Gastrocnemius medialis (tissue), 4 donors: ENCODE measurements around the gene CDK14. TPM values are rescaled to one million over a fixed set of nuclear protein-coding genes. Genes with fewer than 3 reads are reported as not detected.

Source experiments
- ATAC-seq, 2 donors: fragments of 150-250 bp; one replicate each; pipeline ENCODE4 v1.9.1; 2016
- DNase-seq, 2 donors: peaks; one replicate each; pipeline ENCODE4 v3.0.0-alpha.2; 2019
- H3K27ac ChIP-seq, 4 donors: fragments of 200-600 bp; sonication (generic); 1 replicate in 1 of 4; 2 replicates in 3 of 4; pipeline ENCODE4 v1.5.1; 2016 to 2018; ENCODE audit warnings: mild to moderate bottlenecking in 2 of 4, moderate library complexity in 1 of 4
- H3K27me3 ChIP-seq, 3 donors: fragments of 200-600 bp; sonication (generic) in 2 of 3; 1 replicate in 1 of 3; 2 replicates in 2 of 3; pipeline versions ENCODE4 v1.5.1 to v1.6.0; 2016 to 2019; ENCODE audit warnings: mild to moderate bottlenecking in 1 of 3, moderate library complexity in 1 of 3
- H3K36me3 ChIP-seq, 2 donors: fragments of 200-600 bp; sonication (generic) in 1 of 2; one replicate each; pipeline ENCODE4 v1.5.1; 2017 to 2018
- H3K4me1 ChIP-seq, 2 donors: fragments of 200-600 bp; sonication (generic) in 1 of 2; one replicate each; pipeline ENCODE4 v1.5.1; 2016 to 2017; ENCODE audit warnings: mild to moderate bottlenecking in 2 of 2
- H3K4me3 ChIP-seq, 4 donors: fragments of 200-600 bp; sonication (generic) in 3 of 4; 1 replicate in 1 of 4; 2 replicates in 3 of 4; pipeline ENCODE4 v1.5.1; 2016 to 2019; ENCODE audit warnings: mild to moderate bottlenecking in 2 of 4
- H3K9me3 ChIP-seq, 3 donors: fragments of 200-600 bp; sonication (generic) in 2 of 3; 1 replicate in 1 of 3; 2 replicates in 2 of 3; pipeline ENCODE4 v1.5.1; 2016 to 2019
- POLR2A ChIP-seq, 2 donors: fragments of 450-650 bp; IDR thresholded peaks; one replicate each; pipeline ENCODE4 v1.6.1; 2017; ENCODE audit warnings: antibody characterized with exemption in 2 of 2, mild to moderate bottlenecking in 2 of 2, moderate library complexity in 2 of 2
- in situ Hi-C, 4 donors: fragments of 200-750 bp; cut with MboI; loops; one replicate each; pipeline versions ENCODE4 v1.15.0 to v1.8.0; 2017; ENCODE audit warnings: low sequenced_read_pairs in 4 of 4
- intact Hi-C: fragments of 100-400 bp; cut with DNase I; formaldehyde crosslinking; loops from one replicate; pipeline ENCODE4 v1.15.1; 2023; ENCODE audit warnings: low total_unique reads
- total RNA-seq, 4 donors: library from RNA; depleted of rRNA; stranded (reverse); fragments of >200 nt; gene quantifications; one replicate each; pipeline versions ENCODE4 v1.1.0 to v1.2.3, GENCODE V29; 2016
- TF ChIP-seq, protein P1 (sequence below), 5 experiments: fragments of 450-650 bp in 3 of 5; fragments of 200-600 bp in 2 of 5; sonication (generic) in 2 of 5; IDR thresholded peaks in 4 of 5; conservative IDR thresholded peaks in 1 of 5; 1 replicate in 4 of 5; 2 replicates in 1 of 5; pipeline ENCODE4 v1.5.1; 2016 to 2019; ENCODE audit warnings: antibody characterized with exemption in 5 of 5, mild to moderate bottlenecking in 3 of 5, moderate library complexity in 3 of 5

CDK14 gene
- total RNA-seq, 4 donors from 2014 or later, result 3.9 to 8.6 (median 7.3) TPM

DNA sequence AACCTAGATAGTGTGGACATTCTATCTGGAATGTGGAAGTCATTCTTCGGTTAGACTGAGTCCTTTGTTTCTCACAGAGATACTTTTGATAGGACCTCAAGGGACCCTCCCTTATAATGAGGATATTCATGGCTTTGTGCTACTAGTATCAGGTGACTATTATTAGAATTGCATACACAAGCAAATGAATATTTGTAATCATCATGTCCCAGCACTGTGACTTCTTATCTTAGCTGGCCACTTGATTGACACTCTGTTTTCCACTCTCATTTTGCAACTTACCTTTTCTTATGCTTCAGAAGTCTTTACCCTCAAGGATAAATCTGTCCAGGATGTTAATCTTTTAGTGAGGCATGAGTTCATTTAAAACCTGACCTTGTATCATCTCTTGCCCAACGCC, 399.9 kb downstream of the CDK14 start:
- no peak for ATAC-seq
- Histone ChIP-seq H3K9me3 (no peaks in the 10 kb centered on the region), H3K4me1 (no peaks in the 10 kb centered on the region), H3K27ac (no peak overlapping the region), H3K27me3 (no peaks in the 10 kb centered on the region), H3K4me3 (no peak overlapping the region), H3K36me3 (no peaks in the 10 kb centered on the region)
- no peak for DNase-seq
- intact Hi-C loops (no loop called here), in situ Hi-C loops (no loop called here)
- TF ChIP-seq, protein P1, sequence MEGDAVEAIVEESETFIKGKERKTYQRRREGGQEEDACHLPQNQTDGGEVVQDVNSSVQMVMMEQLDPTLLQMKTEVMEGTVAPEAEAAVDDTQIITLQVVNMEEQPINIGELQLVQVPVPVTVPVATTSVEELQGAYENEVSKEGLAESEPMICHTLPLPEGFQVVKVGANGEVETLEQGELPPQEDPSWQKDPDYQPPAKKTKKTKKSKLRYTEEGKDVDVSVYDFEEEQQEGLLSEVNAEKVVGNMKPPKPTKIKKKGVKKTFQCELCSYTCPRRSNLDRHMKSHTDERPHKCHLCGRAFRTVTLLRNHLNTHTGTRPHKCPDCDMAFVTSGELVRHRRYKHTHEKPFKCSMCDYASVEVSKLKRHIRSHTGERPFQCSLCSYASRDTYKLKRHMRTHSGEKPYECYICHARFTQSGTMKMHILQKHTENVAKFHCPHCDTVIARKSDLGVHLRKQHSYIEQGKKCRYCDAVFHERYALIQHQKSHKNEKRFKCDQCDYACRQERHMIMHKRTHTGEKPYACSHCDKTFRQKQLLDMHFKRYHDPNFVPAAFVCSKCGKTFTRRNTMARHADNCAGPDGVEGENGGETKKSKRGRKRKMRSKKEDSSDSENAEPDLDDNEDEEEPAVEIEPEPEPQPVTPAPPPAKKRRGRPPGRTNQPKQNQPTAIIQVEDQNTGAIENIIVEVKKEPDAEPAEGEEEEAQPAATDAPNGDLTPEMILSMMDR (IDR thresholded peaks at IDR 0.05 in 4 of 5, conservative IDR thresholded peaks at IDR 0.05 in 1 of 5), result no peak
- TF ChIP-seq POLR2A (IDR thresholded peaks at IDR 0.05), result no peak

DNA sequence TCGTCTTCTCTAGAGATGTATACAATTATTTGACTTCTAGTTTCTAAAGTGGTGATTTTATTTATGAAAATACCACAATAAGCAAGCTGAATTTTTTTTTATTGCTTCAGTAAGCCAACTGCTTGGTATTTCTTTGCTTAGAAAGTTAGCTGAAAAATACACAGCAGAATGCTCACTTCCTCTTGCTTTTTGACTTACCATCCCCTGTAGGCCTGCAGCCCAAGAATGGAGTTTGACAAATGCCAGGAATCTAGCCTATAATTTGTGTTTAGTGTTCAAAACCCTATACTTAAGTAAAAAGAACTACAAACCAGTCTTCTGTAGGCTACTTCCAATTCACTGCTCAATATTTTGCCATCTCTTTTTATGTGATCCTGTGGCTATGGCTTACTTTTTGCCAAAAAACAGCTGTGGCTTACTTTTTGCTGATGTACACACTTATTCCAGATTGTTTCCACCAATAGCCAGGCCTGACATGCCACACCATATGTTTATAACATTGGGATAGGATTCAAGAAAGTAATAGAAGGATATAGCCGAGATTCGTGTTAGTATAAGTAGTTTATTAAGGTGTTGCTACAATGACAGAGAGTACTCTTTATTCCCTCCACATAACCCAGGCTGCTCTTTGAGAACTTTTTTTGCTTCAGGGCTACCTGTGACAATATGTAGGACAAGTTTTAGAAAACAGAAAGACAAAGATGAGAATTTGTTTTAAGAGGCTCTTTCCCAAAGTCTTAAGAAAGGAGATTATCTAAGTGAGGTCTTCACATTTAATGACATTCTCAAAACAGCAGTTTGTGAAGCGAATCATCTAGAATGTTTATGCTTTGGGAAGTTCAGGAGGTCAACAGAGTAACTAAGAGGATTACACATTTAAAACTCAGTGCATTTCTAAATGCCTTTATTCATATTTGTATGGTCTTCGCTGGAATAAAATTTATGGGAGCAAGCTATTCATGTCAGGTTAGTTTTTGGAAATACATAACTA, 404.2 kb downstream of the CDK14 start:
- intact Hi-C loops, result no loop called here
- H3K9me3 ChIP-seq, result no peaks in the 10 kb centered on the region
- in situ Hi-C loops, result no loop called here
- no peak overlapping the region for H3K27ac ChIP-seq
- no peaks in the 10 kb centered on the region for H3K4me1 ChIP-seq
- TF ChIP-seq, protein P1 (IDR thresholded peaks at IDR 0.05 in 4 of 5, conservative IDR thresholded peaks at IDR 0.05 in 1 of 5), result no peak
- TF ChIP-seq POLR2A (IDR thresholded peaks at IDR 0.05), result no peak
- H3K36me3 ChIP-seq, result no peaks in the 10 kb centered on the region
- ATAC-seq, result no peak
- H3K27me3 ChIP-seq, result no peaks in the 10 kb centered on the region
- H3K4me3 ChIP-seq, result no peak overlapping the region
- no peak for DNase-seq

DNA sequence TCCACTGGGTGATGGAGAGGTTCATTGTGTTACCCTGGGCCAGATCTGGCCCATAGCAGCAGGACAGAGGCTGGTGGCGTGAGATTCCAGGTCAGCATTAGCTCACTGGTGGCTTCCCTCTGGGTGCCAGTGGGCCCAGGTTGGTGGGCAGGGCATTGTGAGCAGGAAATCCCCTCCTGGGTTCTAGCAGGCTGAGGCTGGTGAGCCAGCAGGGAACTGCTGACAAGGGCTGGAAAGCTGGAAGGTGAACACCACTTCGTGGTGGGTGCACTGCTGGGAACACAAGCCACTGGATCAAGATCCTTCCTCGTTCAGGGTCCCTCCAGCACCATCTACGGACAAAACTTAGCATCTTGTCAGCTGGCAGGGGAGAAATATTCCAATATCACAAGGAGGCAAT, 408.9 kb downstream of the CDK14 start:
- in situ Hi-C loops (no loop called here), intact Hi-C loops (no loop called here)
- no peak for DNase-seq
- no peaks in the 10 kb centered on the region for H3K9me3 ChIP-seq
- TF ChIP-seq, protein P1 (IDR thresholded peaks at IDR 0.05 in 4 of 5, conservative IDR thresholded peaks at IDR 0.05 in 1 of 5), result no peak
- no peak for TF ChIP-seq POLR2A (IDR thresholded peaks at IDR 0.05)
- no peak overlapping the region for H3K4me3 ChIP-seq
- no peak overlapping the region for H3K27ac ChIP-seq
- H3K36me3 ChIP-seq, result no peaks in the 10 kb centered on the region
- H3K4me1 ChIP-seq, result no peaks in the 10 kb centered on the region
- no peaks in the 10 kb centered on the region for H3K27me3 ChIP-seq
- ATAC-seq, result no peak

DNA sequence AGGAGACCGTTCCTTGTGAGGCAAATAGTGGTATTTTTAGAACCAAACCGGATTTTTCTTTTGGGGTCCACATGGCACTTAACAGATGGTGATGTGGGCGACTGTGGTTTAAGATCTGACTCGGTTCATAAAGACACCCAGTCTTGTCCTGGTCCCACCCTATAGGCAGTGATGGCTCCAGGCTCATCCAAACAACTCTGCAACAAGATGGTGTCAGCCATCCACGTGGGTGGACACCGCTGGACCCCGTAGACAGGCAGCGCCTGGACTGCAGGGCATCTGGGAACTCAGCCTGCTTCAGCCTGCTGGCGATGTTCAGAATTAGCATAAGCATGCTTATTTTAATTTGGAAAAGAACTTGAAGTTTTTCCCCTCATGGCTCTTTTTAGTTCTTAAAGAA, 409.7 kb downstream of the CDK14 start:
- H3K27ac ChIP-seq, result no peak overlapping the region
- no peaks in the 10 kb centered on the region for H3K36me3 ChIP-seq
- no peak for DNase-seq
- no peaks in the 10 kb centered on the region for H3K9me3 ChIP-seq
- no peak overlapping the region for H3K4me3 ChIP-seq
- H3K27me3 ChIP-seq, result no peaks in the 10 kb centered on the region
- intact Hi-C loops, result no loop called here
- TF ChIP-seq, protein P1 (IDR thresholded peaks at IDR 0.05 in 4 of 5, conservative IDR thresholded peaks at IDR 0.05 in 1 of 5), result no peak
- TF ChIP-seq POLR2A (IDR thresholded peaks at IDR 0.05), result no peak
- no peak for ATAC-seq
- H3K4me1 ChIP-seq, result no peaks in the 10 kb centered on the region
- in situ Hi-C loops, result no loop called here
